Amniotic stem cell (primary cell): ENCODE results near the gene PDE11A.

Experiments used
- DNase-seq: peaks from one replicate; lab custom pipeline; 2025; lab: John Stamatoyannopoulos, UW

The PDE11A gene

DNA sequence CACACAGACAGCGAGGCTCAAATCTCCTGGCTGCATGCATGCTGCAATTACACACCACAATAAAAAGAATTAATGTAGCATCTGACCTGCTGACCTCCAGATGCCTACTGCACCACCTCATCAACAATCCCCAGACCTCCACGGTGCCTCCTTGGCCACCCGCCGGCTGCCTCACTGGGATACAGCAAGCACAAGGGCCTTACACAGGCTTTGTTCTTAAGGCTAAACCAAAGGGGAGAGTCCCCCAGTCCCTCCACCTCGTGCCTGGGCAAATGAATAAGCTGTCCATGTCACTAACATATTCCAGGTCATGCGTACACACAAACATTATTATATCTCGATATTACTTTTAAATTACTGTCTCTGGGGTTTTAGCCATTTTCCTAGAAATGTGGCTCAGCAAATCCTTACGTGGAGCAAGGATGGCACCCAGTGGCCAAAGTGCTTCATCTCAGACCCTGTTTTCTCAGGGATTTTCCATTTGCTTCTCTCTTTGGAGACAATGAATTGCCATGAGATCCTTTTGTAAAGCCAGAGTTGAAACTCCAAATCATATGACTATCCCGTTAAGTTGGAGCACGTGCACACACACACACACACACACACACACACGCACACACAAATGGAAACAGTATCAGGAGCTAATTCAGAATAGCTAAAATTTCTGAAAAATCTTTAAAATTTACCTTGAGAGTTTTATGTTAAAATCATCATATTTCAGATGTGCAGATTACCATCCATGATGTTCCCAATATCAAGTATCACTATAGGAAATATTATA is 313.8 kb downstream of the PDE11A start:
- DNase-seq = no peak

DNA sequence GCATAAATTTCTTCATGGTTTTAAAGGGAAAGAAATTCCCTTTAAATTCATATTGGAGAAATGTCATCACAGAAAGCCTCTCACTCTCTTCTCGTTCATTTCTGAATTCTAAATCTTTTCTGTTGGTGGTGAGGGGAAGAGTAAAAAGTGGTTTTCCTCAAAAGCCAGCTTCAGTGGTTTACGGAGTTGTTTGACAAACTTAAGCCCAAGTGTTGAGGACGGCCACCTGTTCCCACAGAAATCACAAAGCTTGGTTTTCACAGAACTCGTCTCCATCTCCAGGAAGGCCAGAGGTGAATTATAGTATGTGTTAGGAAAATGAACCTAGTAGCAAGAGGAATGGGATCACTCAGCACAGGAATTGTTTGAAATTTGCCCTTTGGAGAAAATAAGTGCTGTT is 316.2 kb downstream of the PDE11A start:
- no peak for DNase-seq

DNA sequence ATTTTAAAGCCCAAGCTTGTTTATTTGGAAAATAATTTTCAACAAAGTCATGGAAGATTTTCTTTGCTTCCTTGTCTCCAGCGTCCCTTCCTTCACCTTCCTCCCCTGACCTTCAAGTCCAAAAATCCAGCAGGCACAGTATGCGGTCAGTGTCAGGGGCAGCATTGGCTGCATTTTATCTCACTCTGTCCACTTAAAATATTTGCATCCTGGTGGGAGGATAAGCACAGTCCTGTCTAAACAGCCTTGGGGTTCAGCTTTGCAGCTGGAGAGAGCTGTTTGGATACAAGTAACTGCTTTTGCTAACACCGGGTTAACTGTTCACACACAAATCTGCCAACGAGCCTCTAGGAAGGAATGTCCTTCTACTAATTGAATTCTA is 318.1 kb downstream of the PDE11A start:
- DNase-seq = no peak

DNA sequence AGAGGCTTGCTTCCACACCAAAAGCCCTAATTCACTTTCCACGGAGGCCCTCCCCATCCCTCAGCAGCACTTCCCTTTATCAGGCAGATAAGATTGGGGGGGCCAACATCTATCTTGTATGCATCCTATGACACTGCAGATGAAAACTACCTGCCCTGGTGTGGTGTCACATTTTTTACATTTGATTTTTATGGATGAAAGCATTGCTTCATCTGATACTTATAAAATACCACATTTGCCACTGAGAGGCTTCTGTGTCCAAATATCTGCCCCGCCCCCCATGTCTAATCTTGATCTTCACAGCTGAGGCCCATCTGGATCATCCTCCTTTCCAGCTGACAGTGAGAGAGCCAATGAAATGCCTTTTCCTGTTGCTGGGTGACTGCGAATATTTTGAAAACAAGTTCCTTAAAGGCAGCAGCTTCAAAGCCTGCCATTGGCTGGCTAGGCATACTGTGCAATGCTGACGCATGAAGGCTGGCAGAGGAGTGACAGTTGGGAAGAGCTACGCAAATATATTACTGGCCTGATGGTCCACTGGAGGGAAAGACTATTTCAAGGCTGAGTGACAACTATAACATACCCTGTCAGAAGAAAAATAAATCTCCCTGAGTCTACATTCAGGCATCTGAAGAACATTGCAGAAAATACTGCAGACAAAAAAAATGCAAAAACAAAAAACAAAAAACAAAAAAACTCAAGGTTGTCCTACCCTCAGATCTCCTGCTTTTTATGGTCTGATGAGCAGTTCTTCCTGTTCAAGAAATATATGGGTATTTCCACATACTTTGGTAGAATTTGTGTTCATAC is 318.7 kb downstream of the PDE11A start:
- DNase-seq = peak; percentile 18

GRCh38 chr2:177748360-177748759 is 324.2 kb downstream of the PDE11A start:
- DNase-seq = no peak

GRCh38 chr2:177747384-177747783 is 325.2 kb downstream of the PDE11A start:
- DNase-seq = no peak

DNA sequence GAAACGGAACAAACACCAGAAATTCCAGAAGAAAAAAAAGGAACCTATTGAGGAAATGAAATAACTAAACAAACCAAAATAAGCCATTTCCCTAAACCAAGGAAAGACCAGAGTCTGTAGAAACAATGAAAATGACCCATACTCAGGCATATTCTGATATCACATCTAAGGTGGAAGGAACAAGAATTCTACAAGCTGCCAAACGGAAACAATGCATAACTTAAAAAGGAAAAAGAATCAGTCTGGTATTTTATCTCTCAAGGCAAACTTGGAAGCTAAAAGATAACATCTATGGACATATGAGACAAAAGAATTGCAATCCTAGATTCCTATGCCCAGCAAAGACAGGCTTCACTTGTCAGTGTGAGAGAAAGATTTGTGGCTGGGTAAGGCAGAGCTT is 326.2 kb downstream of the PDE11A start:
- no peak for DNase-seq

GRCh38 chr2:177745531-177745930 is 327.0 kb downstream of the PDE11A start:
- no peak for DNase-seq

GRCh38 chr2:177742851-177743250 is 329.7 kb downstream of the PDE11A start:
- DNase-seq = no peak

DNA sequence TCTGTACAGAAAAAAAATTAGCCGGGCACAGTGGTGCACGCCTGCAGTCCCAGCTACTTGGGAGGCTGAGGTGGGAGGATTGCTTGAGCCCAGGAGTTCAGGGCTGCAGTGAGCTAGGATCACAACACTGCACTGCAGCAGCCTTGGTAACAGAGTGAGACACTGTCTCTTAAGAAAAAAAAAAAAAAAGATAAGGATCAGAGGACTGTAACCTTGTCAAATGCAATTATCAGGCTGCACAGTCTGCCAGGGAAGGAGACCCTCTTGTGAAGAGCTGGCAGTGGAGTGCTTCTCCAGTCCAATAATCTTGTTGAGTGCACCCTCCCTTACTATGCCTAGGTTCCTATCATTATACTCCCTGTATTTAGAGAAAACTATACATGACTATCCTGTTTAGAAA is 330.7 kb downstream of the PDE11A start:
- no peak for DNase-seq

- no peak for DNase-seq
Observed at GRCh38 chr2:177740700-177741099, 331.9 kb downstream of the PDE11A start.

GRCh38 chr2:177738461-177739235 is 333.9 kb downstream of the PDE11A start:
- no peak for DNase-seq

DNA sequence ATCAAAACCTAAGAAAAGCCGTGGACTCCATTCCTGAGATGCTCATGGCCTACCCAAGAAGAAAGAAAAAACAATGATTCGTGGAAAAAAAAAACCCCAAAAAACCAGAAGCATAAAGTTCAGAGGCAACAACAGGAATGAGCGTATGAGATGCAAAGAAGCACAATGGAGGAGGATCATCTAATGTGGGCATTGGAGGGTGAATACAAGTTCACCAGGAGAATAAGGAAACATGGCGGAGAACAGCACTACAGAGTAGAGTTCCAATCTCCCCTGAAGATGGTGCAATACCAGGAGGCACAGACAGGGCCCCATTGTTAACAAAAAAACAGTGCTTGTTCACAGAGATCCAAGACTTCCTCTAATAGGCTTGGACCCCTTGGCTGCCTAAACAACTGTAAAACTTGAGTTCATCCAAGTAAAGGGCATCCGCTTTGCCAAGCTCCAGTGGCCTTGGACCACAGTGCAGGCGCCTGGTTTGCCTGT is 337.2 kb downstream of the PDE11A start:
- DNase-seq = no peak

DNA sequence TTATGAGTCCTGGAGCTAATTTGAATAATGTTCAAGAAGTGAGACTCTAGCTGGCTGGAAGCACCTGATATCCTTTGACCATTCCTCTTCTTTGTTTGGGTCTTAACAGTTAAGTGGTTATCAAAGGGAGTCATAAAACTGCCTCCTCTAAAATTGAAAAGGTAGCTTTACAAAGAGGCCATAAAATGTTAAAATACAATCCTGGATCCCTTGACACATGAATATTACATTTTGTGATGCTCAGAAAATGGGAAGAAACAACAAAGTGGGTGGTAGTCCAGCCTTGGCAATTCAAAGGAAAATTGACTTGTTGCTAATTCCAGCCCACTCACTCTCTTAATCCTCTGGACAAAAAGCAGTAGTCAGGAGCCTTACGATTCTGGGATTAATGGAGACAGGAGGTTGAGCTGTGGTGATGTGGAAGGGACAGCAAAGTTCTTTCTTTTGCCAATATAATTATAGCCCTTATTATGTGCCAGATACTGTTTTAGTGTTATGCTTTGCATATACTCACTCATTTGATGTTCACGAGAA is 339.2 kb downstream of the PDE11A start:
- no peak for DNase-seq

DNA sequence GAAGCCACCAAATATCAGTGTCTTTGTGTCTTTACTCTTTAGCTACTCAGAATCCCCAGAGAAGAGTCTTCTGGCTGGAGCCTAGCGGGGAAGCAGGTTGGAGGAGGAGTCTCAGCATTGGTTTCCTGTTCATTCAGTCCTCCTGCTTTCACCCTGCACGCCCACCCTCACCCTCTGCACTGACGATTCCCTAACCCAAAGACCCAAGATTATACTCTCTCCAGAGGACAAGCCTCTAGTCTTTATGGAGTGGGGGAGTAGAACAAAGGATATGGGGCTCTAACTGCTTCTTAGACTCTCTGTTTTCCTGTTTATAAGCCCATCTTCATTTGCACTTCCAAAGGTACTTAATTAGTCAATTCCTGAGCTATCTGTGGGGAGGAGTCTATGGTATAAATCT is 341.2 kb downstream of the PDE11A start:
- DNase-seq = no peak

DNA sequence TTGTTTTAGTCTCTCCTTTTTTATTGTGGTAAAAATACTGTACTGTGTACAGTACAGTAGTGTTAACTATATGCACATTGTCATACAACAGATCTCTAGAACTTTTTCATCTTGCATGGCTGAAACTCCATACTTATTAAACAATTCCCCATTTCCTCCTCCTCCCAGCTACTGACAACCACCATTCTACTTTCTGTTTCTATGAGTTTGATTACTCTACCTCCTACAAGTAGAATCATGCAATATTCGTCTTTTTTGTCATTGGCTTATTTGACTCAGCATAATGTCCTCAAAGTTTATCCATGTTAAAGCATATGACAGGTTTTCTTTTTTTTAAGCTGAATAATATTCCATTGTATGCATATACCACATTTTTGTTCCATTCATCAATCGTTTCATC is 341.8 kb downstream of the PDE11A start:
- no peak for DNase-seq

DNA sequence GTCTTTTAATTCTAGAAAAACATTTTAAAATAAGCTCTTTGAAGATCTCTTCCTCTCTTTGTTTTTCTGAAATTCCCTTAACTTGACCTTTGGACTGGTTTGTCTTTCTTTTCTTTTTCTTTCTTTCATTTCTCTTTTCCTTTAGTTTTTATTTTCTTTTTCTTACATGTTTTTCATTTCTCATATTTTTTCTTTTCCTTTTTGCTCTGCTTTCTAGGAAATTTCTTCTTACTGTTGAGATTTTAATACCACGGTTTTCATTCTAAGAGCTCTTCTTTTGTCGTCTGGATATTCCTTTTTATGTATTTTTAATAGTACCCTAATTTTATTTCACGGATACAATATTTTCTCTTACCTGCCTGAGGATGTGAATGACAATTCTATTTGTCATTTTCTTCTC is 342.2 kb downstream of the PDE11A start:
- no peak for DNase-seq

GRCh38 chr2:177728920-177729319 is 343.7 kb downstream of the PDE11A start:
- no peak for DNase-seq

- no peak for DNase-seq
Observed at GRCh38 chr2:177728399-177728765, 344.2 kb downstream of the PDE11A start.

- DNase-seq = no peak
Observed at GRCh38 chr2:177727577-177728398, 344.8 kb downstream of the PDE11A start.

- no peak for DNase-seq
Observed at GRCh38 chr2:177726931-177727348, 345.6 kb downstream of the PDE11A start.
